Measurements from ENCODE around the gene NUS1. TPM values are rescaled to one million over a fixed set of nuclear protein-coding genes. Genes with fewer than 3 reads are reported as not detected.

Gene NUS1
- total RNA-seq, 1 experiment from 2014 or later: 73.8 TPM

- POLR2A ChIA-PET: no interaction called here
- Mint-ChIP-seq H3K36me3 (peaks cover 64% of the 10 kb centered on the region), H3K27me3 (ENCODE audit: low read depth) (peaks cover 2% of the 10 kb centered on the region; the same call in 1 of the 2 replicates), H3K4me1 (no peaks in the 10 kb centered on the region), H3K4me3 (no peak overlapping the region), H3K9me3 (peaks cover 70% of the 10 kb centered on the region), H3K27ac (no peak overlapping the region)
- DNase-seq (ENCODE audit: low spot score) (no peak), ATAC-seq (no peak)
- TF ChIP-seq STAT6 (CRISPR knock-in tag; conservative IDR thresholded peaks at IDR 0.05; ENCODE audit: low read depth): no peak
- TF ChIP-seq SP1 (CRISPR knock-in tag; conservative IDR thresholded peaks at IDR 0.05): no peak
- TF ChIP-seq MLX (CRISPR knock-in tag; IDR thresholded peaks at IDR 0.05): no peak
- TF ChIP-seq KAT7 (CRISPR knock-in tag; IDR thresholded peaks at IDR 0.05; ENCODE audit: borderline replicate concordance): no peak
- TF ChIP-seq ZNF138 (CRISPR knock-in tag; conservative IDR thresholded peaks at IDR 0.05): no peak
- no peak for TF ChIP-seq TCF7 (CRISPR knock-in tag; IDR thresholded peaks at IDR 0.05; ENCODE audit: low read depth)
- CTCF ChIA-PET: no interaction called here
Measured at GRCh38 chr6:117629119-117629660, 46.1 kb upstream of the NUS1 start.

DNA sequence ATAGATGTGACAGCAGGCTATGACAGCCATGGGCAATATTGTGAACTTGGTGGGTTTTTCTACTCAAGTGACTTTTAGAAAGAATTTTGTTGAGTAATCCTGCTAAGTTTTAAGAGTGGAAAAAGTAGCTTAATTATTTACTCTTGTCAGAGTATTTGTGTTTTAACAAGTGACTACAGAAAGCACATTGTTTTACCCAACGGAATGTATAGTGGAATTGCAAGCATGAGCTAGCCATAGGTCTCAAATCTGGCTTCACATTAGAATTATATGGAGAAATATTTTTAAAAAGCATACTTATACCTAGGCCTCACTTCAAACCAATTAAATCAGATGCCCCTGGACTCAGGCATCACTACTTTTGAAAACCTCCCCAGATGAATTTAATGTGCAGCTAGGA, 37.5 kb upstream of the NUS1 start:
- ChIA-PET CTCF (no interaction called here), POLR2A (no interaction called here)
- DNase-seq (ENCODE audit: low spot score) (no peak), ATAC-seq (no peak)
- peaks cover 50% of the 10 kb centered on the region for H3K9me3 Mint-ChIP-seq
- no peaks in the 10 kb centered on the region for H3K4me1 Mint-ChIP-seq
- peaks cover 44% of the 10 kb centered on the region for H3K36me3 Mint-ChIP-seq
- no peak overlapping the region for H3K27ac Mint-ChIP-seq
- H3K27me3 Mint-ChIP-seq (ENCODE audit: low read depth): no peaks in the 10 kb centered on the region; the same call in 1 of the 2 replicates
- TF ChIP-seq CBFB (CRISPR knock-in tag; IDR thresholded peaks at IDR 0.05; ENCODE audit: low read depth) (no peak), NR1H2 (CRISPR knock-in tag; IDR thresholded peaks at IDR 0.05) (no peak), RORB (CRISPR knock-in tag; IDR thresholded peaks at IDR 0.05) (no peak), E2F4 (CRISPR knock-in tag; IDR thresholded peaks at IDR 0.05; ENCODE audit: borderline replicate concordance, low read depth) (no peak), ATF2 (CRISPR knock-in tag; IDR thresholded peaks at IDR 0.05; ENCODE audit: borderline replicate concordance, low read depth) (no peak), CTCF (IDR thresholded peaks at IDR 0.05) (no peak), ZNF232 (CRISPR knock-in tag; IDR thresholded peaks at IDR 0.05) (no peak), OVOL2 (CRISPR knock-in tag; IDR thresholded peaks at IDR 0.05; ENCODE audit: borderline replicate concordance) (no peak), ZSCAN18 (CRISPR knock-in tag; IDR thresholded peaks at IDR 0.05) (no peak), ZNF317 (CRISPR knock-in tag; IDR thresholded peaks at IDR 0.05; ENCODE audit: borderline replicate concordance, low read depth) (no peak)
- H3K4me3 Mint-ChIP-seq: no peak overlapping the region

Data from WTC11 (cell line).